ENCODE measurements around the gene C5AR1. TPM values are rescaled to one million over a fixed set of nuclear protein-coding genes. Genes with fewer than 3 reads are reported as not detected.
A peak's percentile ranks its signal among the peaks of the same experiment; 100 is the strongest.

Gene C5AR1
- total and polyA plus RNA-seq, 8 donors = 0.45 to 15.2 (median 2.9) TPM

- peaks cover 29 to 40% (median 37%) of the 10 kb centered on the region in 4 donors for H3K4me1 ChIP-seq
- DNase-seq = no peak
- H3K27me3 ChIP-seq = no peaks in the 10 kb centered on the region
- H3K27ac ChIP-seq = peak overlapping the region in 2 of 5 donors; percentile 98
- H3K4me3 ChIP-seq = no peak overlapping the region
- WGBS, 5 donors = 69 to 85% (median 78%) methylated on average over 6 of the region's 6 CpGs
- intact Hi-C loops (cut with DNase I; ENCODE audit: low total_unique reads) = no loop called here
- H3K36me3 ChIP-seq = peaks cover 26 to 54% (median 51%) of the 10 kb centered on the region in 4 donors
- no peak for TF ChIP-seq POLR2A (IDR thresholded peaks at IDR 0.05)
- no peak for TF ChIP-seq EP300 (IDR thresholded peaks at IDR 0.05)
- no peak for TF ChIP-seq POLR2AphosphoS5 (IDR thresholded peaks at IDR 0.05)
- TF ChIP-seq, protein P1, sequence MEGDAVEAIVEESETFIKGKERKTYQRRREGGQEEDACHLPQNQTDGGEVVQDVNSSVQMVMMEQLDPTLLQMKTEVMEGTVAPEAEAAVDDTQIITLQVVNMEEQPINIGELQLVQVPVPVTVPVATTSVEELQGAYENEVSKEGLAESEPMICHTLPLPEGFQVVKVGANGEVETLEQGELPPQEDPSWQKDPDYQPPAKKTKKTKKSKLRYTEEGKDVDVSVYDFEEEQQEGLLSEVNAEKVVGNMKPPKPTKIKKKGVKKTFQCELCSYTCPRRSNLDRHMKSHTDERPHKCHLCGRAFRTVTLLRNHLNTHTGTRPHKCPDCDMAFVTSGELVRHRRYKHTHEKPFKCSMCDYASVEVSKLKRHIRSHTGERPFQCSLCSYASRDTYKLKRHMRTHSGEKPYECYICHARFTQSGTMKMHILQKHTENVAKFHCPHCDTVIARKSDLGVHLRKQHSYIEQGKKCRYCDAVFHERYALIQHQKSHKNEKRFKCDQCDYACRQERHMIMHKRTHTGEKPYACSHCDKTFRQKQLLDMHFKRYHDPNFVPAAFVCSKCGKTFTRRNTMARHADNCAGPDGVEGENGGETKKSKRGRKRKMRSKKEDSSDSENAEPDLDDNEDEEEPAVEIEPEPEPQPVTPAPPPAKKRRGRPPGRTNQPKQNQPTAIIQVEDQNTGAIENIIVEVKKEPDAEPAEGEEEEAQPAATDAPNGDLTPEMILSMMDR (IDR thresholded peaks at IDR 0.05) = no peak
- H3K9me3 ChIP-seq = no peaks in the 10 kb centered on the region
Observed at GRCh38 chr19:47271949-47272348, 37.7 kb upstream of the C5AR1 start.

- peaks cover 19 to 47% (median 44%) of the 10 kb centered on the region in 4 donors for H3K36me3 ChIP-seq
- WGBS, 5 donors = 28 to 41% (median 29%) methylated on average over 27 to 42 of the region's 42 CpGs
- peak in 1 of 2 donors; percentile 38 for DNase-seq
- no peaks in the 10 kb centered on the region for H3K27me3 ChIP-seq
- intact Hi-C loops (cut with DNase I; ENCODE audit: low total_unique reads) = no loop called here
- TF ChIP-seq, protein P1 (IDR thresholded peaks at IDR 0.05) = peak in 1 of 7 experiments; percentile 10
- TF ChIP-seq POLR2A (IDR thresholded peaks at IDR 0.05) (no peak), POLR2AphosphoS5 (IDR thresholded peaks at IDR 0.05) (no peak), EP300 (IDR thresholded peaks at IDR 0.05) (no peak)
- H3K9me3 ChIP-seq = no peaks in the 10 kb centered on the region
- H3K4me1 ChIP-seq = peaks cover 29 to 46% (median 39%) of the 10 kb centered on the region in 4 donors
- H3K27ac ChIP-seq = peak overlapping the region; percentile 98 to 100 (median 100)
- H3K4me3 ChIP-seq = peak overlapping the region; percentile 55 to 77 (median 70)
Observed at GRCh38 chr19:47272448-47273312, 37.0 kb upstream of the C5AR1 start.

- Histone ChIP-seq H3K27ac (peak overlapping the region; percentile 98 to 100 (median 100)), H3K27me3 (no peaks in the 10 kb centered on the region), H3K9me3 (no peaks in the 10 kb centered on the region), H3K36me3 (peaks cover 19 to 39% (median 36%) of the 10 kb centered on the region in 4 donors), H3K4me3 (peak overlapping the region; percentile 55 to 77 (median 70)), H3K4me1 (peaks cover 29 to 52% (median 39%) of the 10 kb centered on the region in 4 donors)
- WGBS, 5 donors = 0 to 1% (median 1%) methylated on average over 33 to 54 of the region's 54 CpGs
- peak in 2 of 4 donors; percentile 60 to 72 for TF ChIP-seq POLR2A (IDR thresholded peaks at IDR 0.05)
- TF ChIP-seq, protein P1 (IDR thresholded peaks at IDR 0.05) = no peak
- peak; percentile 88 to 98 (median 98) for TF ChIP-seq POLR2AphosphoS5 (IDR thresholded peaks at IDR 0.05)
- TF ChIP-seq EP300 (IDR thresholded peaks at IDR 0.05) = no peak
- DNase-seq = peak; percentile 94 to 98
- intact Hi-C loops (cut with DNase I; ENCODE audit: low total_unique reads) = no loop called here
Observed at GRCh38 chr19:47273313-47274070, 36.2 kb upstream of the C5AR1 start.

All from stomach (tissue), 9 donors.